Fibroblast of lung (primary cell): ENCODE results near the gene TRIM26.

Experiments
- CTCF ChIP-seq, 2 donors: IDR thresholded peaks in 1 of 2; conservative IDR thresholded peaks in 1 of 2; 1 replicate in 1 of 2; 2 replicates in 1 of 2; pipeline ENCODE4 v1.5.1; 2011 to 2012; ENCODE audit warnings: low read length in 2 of 2, control low read depth in 1 of 2, inconsistent platforms in 1 of 2, low read depth in 1 of 2, mild to moderate bottlenecking in 1 of 2
- EZH2 ChIP-seq: IDR thresholded peaks from 2 replicates; pipeline ENCODE4 v1.5.1; 2012; ENCODE audit warnings: low read length, control low read depth, mild to moderate bottlenecking; ENCODE audit errors: missing control alignments

- TF ChIP-seq EZH2, result no peak
- TF ChIP-seq CTCF (conservative IDR thresholded peaks at IDR 0.05 in 1 of 2, IDR thresholded peaks at IDR 0.05 in 1 of 2; ENCODE audit: low read depth in 1 of 2, low read length in 2 of 2), result no peak
These were observed 10.1 kb upstream of the TRIM26 start for GRCh38 chr6:30223339-30223738.
